PFSK-1 (cell line): ENCODE results near the gene DNM3.

Source experiments
- FOXP2 ChIP-seq: optimal IDR thresholded peaks from 2 replicates; pipeline ENCODE3; 2011; ENCODE audit warnings: borderline replicate concordance, control low read depth, inconsistent platforms; ENCODE audit not compliant: insufficient read depth; ENCODE audit errors: extremely low read length, extremely low read depth
- POLR2AphosphoS5 ChIP-seq: IDR thresholded peaks from 2 replicates; pipeline ENCODE4 v1.6.1; 2012; ENCODE audit warnings: low read depth, mild to moderate bottlenecking, control low read depth, low read length, moderate library complexity
- REST ChIP-seq, 2 experiments: IDR thresholded peaks; 2 replicates each; pipeline versions ENCODE4 v1.6.1 to v1.8.0; 2011 to 2012; ENCODE audit warnings: low read depth in 2 of 2, low read length in 2 of 2, control low read depth in 1 of 2, inconsistent platforms in 1 of 2, mild to moderate bottlenecking in 1 of 2, moderate library complexity in 1 of 2; ENCODE audit not compliant: insufficient read depth in 1 of 2
- SIN3A ChIP-seq: IDR thresholded peaks from 2 replicates; pipeline ENCODE4 v1.6.1; 2012; ENCODE audit warnings: mild to moderate bottlenecking, low read length, moderate library complexity, borderline replicate concordance; ENCODE audit not compliant: insufficient read depth
- TAF1 ChIP-seq: IDR thresholded peaks from 2 replicates; pipeline ENCODE4 v1.6.1; 2012; ENCODE audit warnings: low read length, control low read depth, borderline replicate concordance; ENCODE audit not compliant: insufficient read depth

The DNM3 gene

GRCh38 chr1:171864308-171864707, 23.0 kb downstream of the DNM3 start:
- no peak for TF ChIP-seq SIN3A
- no peak for TF ChIP-seq FOXP2
- no peak for TF ChIP-seq TAF1
- no peak for TF ChIP-seq REST (IDR thresholded peaks at IDR 0.05; ENCODE audit: insufficient read depth in 1 of 2, low read depth in 2 of 2, low read length in 2 of 2)
- no peak for TF ChIP-seq POLR2AphosphoS5

- no peak for TF ChIP-seq REST (IDR thresholded peaks at IDR 0.05; ENCODE audit: insufficient read depth in 1 of 2, low read depth in 2 of 2, low read length in 2 of 2)
- TF ChIP-seq FOXP2, result no peak
- TF ChIP-seq POLR2AphosphoS5, result no peak
- TF ChIP-seq TAF1, result no peak
- TF ChIP-seq SIN3A, result no peak
Measured at GRCh38 chr1:171865106-171865505, 23.8 kb downstream of the DNM3 start.

- TF ChIP-seq SIN3A, result no peak
- no peak for TF ChIP-seq FOXP2
- no peak for TF ChIP-seq REST (IDR thresholded peaks at IDR 0.05; ENCODE audit: insufficient read depth in 1 of 2, low read depth in 2 of 2, low read length in 2 of 2)
- TF ChIP-seq TAF1, result no peak
- no peak for TF ChIP-seq POLR2AphosphoS5
Measured at GRCh38 chr1:171867236-171867635, 25.9 kb downstream of the DNM3 start.

GRCh38 chr1:171868217-171868803, 27.0 kb downstream of the DNM3 start:
- TF ChIP-seq POLR2AphosphoS5 (no peak), REST (IDR thresholded peaks at IDR 0.05; ENCODE audit: insufficient read depth in 1 of 2, low read depth in 2 of 2, low read length in 2 of 2) (no peak), SIN3A (no peak), TAF1 (no peak), FOXP2 (no peak)

GRCh38 chr1:171869097-171869496, 27.8 kb downstream of the DNM3 start:
- TF ChIP-seq REST (IDR thresholded peaks at IDR 0.05; ENCODE audit: insufficient read depth in 1 of 2, low read depth in 2 of 2, low read length in 2 of 2) (no peak), FOXP2 (no peak), POLR2AphosphoS5 (no peak), SIN3A (no peak)
